Measurements from ENCODE around the gene ACP4.
"Not testable (repeated sequence)": the region's sequence is repeated elsewhere in the genome, so short reads cannot be mapped to it uniquely, and the experiment has no call there.

ACP4 gene

GRCh38 chr19:50790396-50790795, at the start of gene ACP4:
Gene ACP4 (plus strand): TSS chr19:50790415. CDS start chr19:50790415, 0 bp downstream.
- DNase-seq (ENCODE audit: low read depth): no peak

GRCh38 chr19:50741179-50741933, 48.9 kb upstream of the ACP4 start:
- no peak for DNase-seq (ENCODE audit: low read depth)

- no peak for DNase-seq (ENCODE audit: low read depth)
Observed at GRCh38 chr19:50743537-50743936, 46.7 kb upstream of the ACP4 start.

GRCh38 chr19:50745221-50745620, 45.0 kb upstream of the ACP4 start:
- DNase-seq (ENCODE audit: low read depth): no peak

GRCh38 chr19:50747141-50747540, 43.1 kb upstream of the ACP4 start:
- not testable (repeated sequence) for DNase-seq (ENCODE audit: low read depth)

- no peak for DNase-seq (ENCODE audit: low read depth)
Observed at GRCh38 chr19:50749490-50749889, 40.7 kb upstream of the ACP4 start.

- DNase-seq (ENCODE audit: low read depth): no peak
Observed at GRCh38 chr19:50750010-50750409, 40.2 kb upstream of the ACP4 start.

GRCh38 chr19:50753879-50754278, 36.3 kb upstream of the ACP4 start:
- DNase-seq (ENCODE audit: low read depth): no peak

GRCh38 chr19:50756244-50756643, 34.0 kb upstream of the ACP4 start:
- DNase-seq (ENCODE audit: low read depth): not testable (repeated sequence)

- not testable (repeated sequence) for DNase-seq (ENCODE audit: low read depth)
Observed at GRCh38 chr19:50757624-50758023, 32.6 kb upstream of the ACP4 start.

- DNase-seq (ENCODE audit: low read depth): not testable (repeated sequence)
Observed at GRCh38 chr19:50759076-50759475, 31.1 kb upstream of the ACP4 start.

- peak; percentile 42 for DNase-seq (ENCODE audit: low read depth)
Observed at GRCh38 chr19:50759886-50760285, 30.3 kb upstream of the ACP4 start.

- DNase-seq (ENCODE audit: low read depth): not testable (repeated sequence)
Observed at GRCh38 chr19:50761501-50761900, 28.7 kb upstream of the ACP4 start.

- not testable (repeated sequence) for DNase-seq (ENCODE audit: low read depth)
Observed at GRCh38 chr19:50763521-50763920, 26.7 kb upstream of the ACP4 start.

- DNase-seq (ENCODE audit: low read depth): no peak
Observed at GRCh38 chr19:50764409-50764808, 25.8 kb upstream of the ACP4 start.

- DNase-seq (ENCODE audit: low read depth): not testable (repeated sequence)
Observed at GRCh38 chr19:50766746-50767145, 23.5 kb upstream of the ACP4 start.

- not testable (repeated sequence) for DNase-seq (ENCODE audit: low read depth)
Observed at GRCh38 chr19:50767263-50767662, 23.0 kb upstream of the ACP4 start.

- DNase-seq (ENCODE audit: low read depth): no peak
Observed at GRCh38 chr19:50768277-50768676, 21.9 kb upstream of the ACP4 start.

- not testable (repeated sequence) for DNase-seq (ENCODE audit: low read depth)
Observed at GRCh38 chr19:50770164-50770563, 20.1 kb upstream of the ACP4 start, which contains the start of gene GPR32. Gene GPR32 (plus strand): TSS chr19:50770464. CDS start chr19:50770601, 137 bp downstream.

- no peak for DNase-seq (ENCODE audit: low read depth)
Observed at GRCh38 chr19:50770888-50771287, 19.3 kb upstream of the ACP4 start.

- DNase-seq (ENCODE audit: low read depth): peak; percentile 40
Observed at GRCh38 chr19:50772476-50772875, 17.7 kb upstream of the ACP4 start.

- not testable (repeated sequence) for DNase-seq (ENCODE audit: low read depth)
Observed at GRCh38 chr19:50772912-50773311, 17.3 kb upstream of the ACP4 start.

- DNase-seq (ENCODE audit: low read depth): not testable (repeated sequence)
Observed at GRCh38 chr19:50773454-50773853, 16.8 kb upstream of the ACP4 start.

GRCh38 chr19:50776131-50776530, 14.1 kb upstream of the ACP4 start:
- DNase-seq (ENCODE audit: low read depth): no peak
